Neural progenitor cell (in vitro differentiated cells): Measurements from ENCODE around the gene WBP1L.

Source experiments
- EZH2 ChIP-seq: fragments of 200-600 bp; sonication (generic); IDR thresholded peaks from 2 replicates; pipeline ENCODE4 v1.6.1; 2017; ENCODE audit warnings: antibody characterized with exemption, mild to moderate bottlenecking, moderate library complexity
- EZH2phosphoT487 ChIP-seq: fragments of 200-600 bp; sonication (generic); IDR thresholded peaks from 2 replicates; pipeline ENCODE4 v1.6.1; 2017; ENCODE audit warnings: antibody characterized with exemption
- TF ChIP-seq, protein P1 (sequence below): fragments of 200-600 bp; sonication (generic); IDR thresholded peaks from 2 replicates; pipeline ENCODE4 v1.5.1; 2017; ENCODE audit warnings: antibody characterized with exemption, mild to moderate bottlenecking

- TF ChIP-seq, protein P1, sequence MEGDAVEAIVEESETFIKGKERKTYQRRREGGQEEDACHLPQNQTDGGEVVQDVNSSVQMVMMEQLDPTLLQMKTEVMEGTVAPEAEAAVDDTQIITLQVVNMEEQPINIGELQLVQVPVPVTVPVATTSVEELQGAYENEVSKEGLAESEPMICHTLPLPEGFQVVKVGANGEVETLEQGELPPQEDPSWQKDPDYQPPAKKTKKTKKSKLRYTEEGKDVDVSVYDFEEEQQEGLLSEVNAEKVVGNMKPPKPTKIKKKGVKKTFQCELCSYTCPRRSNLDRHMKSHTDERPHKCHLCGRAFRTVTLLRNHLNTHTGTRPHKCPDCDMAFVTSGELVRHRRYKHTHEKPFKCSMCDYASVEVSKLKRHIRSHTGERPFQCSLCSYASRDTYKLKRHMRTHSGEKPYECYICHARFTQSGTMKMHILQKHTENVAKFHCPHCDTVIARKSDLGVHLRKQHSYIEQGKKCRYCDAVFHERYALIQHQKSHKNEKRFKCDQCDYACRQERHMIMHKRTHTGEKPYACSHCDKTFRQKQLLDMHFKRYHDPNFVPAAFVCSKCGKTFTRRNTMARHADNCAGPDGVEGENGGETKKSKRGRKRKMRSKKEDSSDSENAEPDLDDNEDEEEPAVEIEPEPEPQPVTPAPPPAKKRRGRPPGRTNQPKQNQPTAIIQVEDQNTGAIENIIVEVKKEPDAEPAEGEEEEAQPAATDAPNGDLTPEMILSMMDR: no peak
- TF ChIP-seq EZH2 (no peak), EZH2phosphoT487 (no peak)
These were observed 57.0 kb downstream of the WBP1L start for GRCh38 chr10:102800611-102801335.
